Measurements from ENCODE around the gene ATF7IP2. TPM values are rescaled to one million over a fixed set of nuclear protein-coding genes. Genes with fewer than 3 reads are reported as not detected.

ATF7IP2 gene
- total RNA-seq, 1 experiment from 2014 or later, result not detected

GRCh38 chr16:10373556-10373955, 12.3 kb upstream of the ATF7IP2 start:
- Histone ChIP-seq H3K79me2 (ENCODE audit: low read depth) (no peaks in the 10 kb centered on the region), H3K4me1 (replicated peaks; ENCODE audit: insufficient read depth) (no peaks in the 10 kb centered on the region), H3K27ac (no peak overlapping the region), H2AFZ (no peak overlapping the region), H4K20me1 (ENCODE audit: insufficient read depth) (no peaks in the 10 kb centered on the region), H3F3A (ENCODE audit: insufficient read depth, low read depth) (no peaks in the 10 kb centered on the region), H3K9me3 (ENCODE audit: insufficient read depth, low read depth) (no peaks in the 10 kb centered on the region; the same call in 1 of the 2 replicates), H3K4me3 (no peak overlapping the region), H3K4me2 (no peak overlapping the region), H3K9me2 (ENCODE audit: insufficient read depth) (no peaks in the 10 kb centered on the region), H3K27me3 (ENCODE audit: insufficient read depth, low read depth) (peaks cover 17% of the 10 kb centered on the region; the same call in 1 of the 2 replicates), H3K36me3 (ENCODE audit: low read depth) (no peaks in the 10 kb centered on the region)
- no peak for TF ChIP-seq CTCF (conservative IDR thresholded peaks at IDR 0.05)
- TF ChIP-seq EZH2 (IDR thresholded peaks at IDR 0.05; ENCODE audit: low read depth), result no peak
- BruUV-seq (replicated peaks), result no TSS peak
- DNase-seq, result no peak
- ChIA-PET POLR2A (ENCODE audit: unreplicated experiment) (no interaction called here), CTCF (no interaction called here)
- intact Hi-C loops (cut with micrococcal nuclease; ENCODE audit: unreplicated experiment), result no loop called here

GRCh38 chr16:10376229-10376628, 9.6 kb upstream of the ATF7IP2 start:
- intact Hi-C loops (cut with micrococcal nuclease; ENCODE audit: unreplicated experiment), result no loop called here
- no peaks in the 10 kb centered on the region for H3K4me1 ChIP-seq (replicated peaks; ENCODE audit: insufficient read depth)
- no peak overlapping the region for H3K27ac ChIP-seq
- DNase-seq, result no peak
- ChIA-PET CTCF (no interaction called here), POLR2A (ENCODE audit: unreplicated experiment) (no interaction called here)
- H3K9me3 ChIP-seq (ENCODE audit: insufficient read depth, low read depth), result no peaks in the 10 kb centered on the region; the same call in 1 of the 2 replicates
- H3K9me2 ChIP-seq (ENCODE audit: insufficient read depth), result no peaks in the 10 kb centered on the region
- no peak for TF ChIP-seq CTCF (conservative IDR thresholded peaks at IDR 0.05)
- TF ChIP-seq EZH2 (IDR thresholded peaks at IDR 0.05; ENCODE audit: low read depth), result no peak
- no peaks in the 10 kb centered on the region for H4K20me1 ChIP-seq (ENCODE audit: insufficient read depth)
- no peak overlapping the region for H2AFZ ChIP-seq
- H3K4me2 ChIP-seq, result no peak overlapping the region
- peaks cover 17% of the 10 kb centered on the region; the same call in 1 of the 2 replicates for H3K27me3 ChIP-seq (ENCODE audit: insufficient read depth, low read depth)
- BruUV-seq (replicated peaks), result no TSS peak
- no peak overlapping the region for H3K4me3 ChIP-seq
- H3K36me3 ChIP-seq (ENCODE audit: low read depth), result no peaks in the 10 kb centered on the region
- H3F3A ChIP-seq (ENCODE audit: insufficient read depth, low read depth), result no peaks in the 10 kb centered on the region
- H3K79me2 ChIP-seq (ENCODE audit: low read depth), result no peaks in the 10 kb centered on the region

GRCh38 chr16:10383626-10384025, 2.2 kb upstream of the ATF7IP2 start:
- Histone ChIP-seq H3K4me2 (no peak overlapping the region), H3F3A (ENCODE audit: insufficient read depth, low read depth) (no peaks in the 10 kb centered on the region), H3K36me3 (ENCODE audit: low read depth) (no peaks in the 10 kb centered on the region), H3K4me3 (no peak overlapping the region), H3K27me3 (ENCODE audit: insufficient read depth, low read depth) (peaks cover 8% of the 10 kb centered on the region), H2AFZ (no peak overlapping the region), H3K9me2 (ENCODE audit: insufficient read depth) (no peaks in the 10 kb centered on the region), H3K9me3 (ENCODE audit: insufficient read depth, low read depth) (no peaks in the 10 kb centered on the region), H3K4me1 (replicated peaks; ENCODE audit: insufficient read depth) (no peaks in the 10 kb centered on the region), H3K79me2 (ENCODE audit: low read depth) (no peaks in the 10 kb centered on the region), H3K27ac (no peak overlapping the region), H4K20me1 (ENCODE audit: insufficient read depth) (no peaks in the 10 kb centered on the region)
- intact Hi-C loops (cut with micrococcal nuclease; ENCODE audit: unreplicated experiment), result no loop called here
- CTCF ChIA-PET, result interaction anchor here (0.7 kb wide), 1 partner anchor 833 kb away, joined by 4 read pairs; no protein-coding TSS in a partner anchor
- DNase-seq, result no peak
- no peak for TF ChIP-seq CTCF (conservative IDR thresholded peaks at IDR 0.05)
- TF ChIP-seq EZH2 (IDR thresholded peaks at IDR 0.05; ENCODE audit: low read depth), result no peak
- POLR2A ChIA-PET (ENCODE audit: unreplicated experiment), result no interaction called here
- BruUV-seq (replicated peaks), result no TSS peak

Data from PC-9 (cell line).